Esophagus squamous epithelium (tissue), 4 donors: ENCODE measurements around the gene SEMA4B.

Source experiments
- CTCF ChIP-seq, 6 experiments: fragments of 450-650 bp in 4 of 6; fragments of 200-600 bp in 2 of 6; sonication (generic) in 2 of 6; IDR thresholded peaks; one replicate each; pipeline ENCODE4 v1.5.1; 2016 to 2019; ENCODE audit warnings: antibody characterized with exemption in 6 of 6, mild to moderate bottlenecking in 4 of 6, moderate library complexity in 4 of 6
- POLR2A ChIP-seq, 4 donors: fragments of 450-650 bp; IDR thresholded peaks; one replicate each; pipeline ENCODE4 v1.6.1; 2017; ENCODE audit warnings: antibody characterized with exemption in 4 of 4, mild to moderate bottlenecking in 4 of 4, moderate library complexity in 3 of 4

- TF ChIP-seq CTCF (IDR thresholded peaks at IDR 0.05) (no peak), POLR2A (IDR thresholded peaks at IDR 0.05) (no peak)
Observed at GRCh38 chr15:90201944-90202375, 830 bp downstream of the SEMA4B start.
